ENCODE data around the gene MYBPHL. TPM values are rescaled to one million over a fixed set of nuclear protein-coding genes. Genes with fewer than 3 reads are reported as not detected.

Gene MYBPHL
- total and polyA plus RNA-seq, 8 donors: 0.45 TPM; not detected in 7

DNA sequence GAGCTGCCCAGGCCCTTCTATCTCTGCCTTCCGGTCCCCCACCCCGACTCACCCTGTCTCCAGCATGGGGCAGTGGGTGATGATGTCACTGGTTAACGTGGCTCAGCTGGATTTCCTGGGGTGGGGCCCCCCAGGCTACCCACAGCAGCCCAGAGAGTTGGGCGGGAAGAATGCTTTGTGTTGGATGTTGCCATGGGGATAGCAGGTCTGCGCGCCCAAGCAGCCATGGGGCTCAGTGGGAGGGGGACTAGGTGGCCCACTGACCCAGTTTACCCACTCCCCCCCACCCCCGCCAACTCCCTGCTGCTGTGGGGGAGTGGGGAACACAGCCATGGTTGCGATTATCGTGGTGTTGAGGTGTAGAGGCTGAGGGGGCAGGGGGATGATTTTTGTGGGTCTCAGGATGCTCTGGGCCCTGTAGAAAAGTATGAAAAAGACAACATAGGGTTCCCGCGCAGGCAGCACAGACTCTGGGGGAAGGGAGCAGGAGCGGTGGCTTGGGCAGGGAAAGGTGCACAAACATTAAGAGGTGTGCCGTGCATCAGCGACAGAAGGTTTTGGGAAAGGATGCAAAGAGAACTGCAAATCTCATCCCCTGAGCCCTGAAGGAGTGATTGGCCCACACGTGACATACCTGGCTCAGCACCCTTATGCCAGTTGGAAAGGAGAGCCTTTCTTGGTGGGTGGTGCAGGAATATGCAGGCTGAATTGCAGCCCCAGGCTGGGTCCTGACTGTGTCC, 49.0 kb downstream of the MYBPHL start:
- Histone ChIP-seq H3K4me1 (peaks cover 13 to 32% (median 24%) of the 10 kb centered on the region in 4 donors), H3K4me3 (no peak overlapping the region), H3K9me3 (no peaks in the 10 kb centered on the region), H3K27ac (no peak overlapping the region), H3K36me3 (peaks cover 0 to 34% (median 17%) of the 10 kb centered on the region in 4 donors), H3K27me3 (no peaks in the 10 kb centered on the region)
- 76 to 88% (median 88%) methylated on average over 14 to 15 of the region's 15 CpGs for WGBS, 5 donors
- intact Hi-C loops (cut with DNase I; ENCODE audit: low total_unique reads): no loop called here
- no peak for DNase-seq
- TF ChIP-seq, protein P1, sequence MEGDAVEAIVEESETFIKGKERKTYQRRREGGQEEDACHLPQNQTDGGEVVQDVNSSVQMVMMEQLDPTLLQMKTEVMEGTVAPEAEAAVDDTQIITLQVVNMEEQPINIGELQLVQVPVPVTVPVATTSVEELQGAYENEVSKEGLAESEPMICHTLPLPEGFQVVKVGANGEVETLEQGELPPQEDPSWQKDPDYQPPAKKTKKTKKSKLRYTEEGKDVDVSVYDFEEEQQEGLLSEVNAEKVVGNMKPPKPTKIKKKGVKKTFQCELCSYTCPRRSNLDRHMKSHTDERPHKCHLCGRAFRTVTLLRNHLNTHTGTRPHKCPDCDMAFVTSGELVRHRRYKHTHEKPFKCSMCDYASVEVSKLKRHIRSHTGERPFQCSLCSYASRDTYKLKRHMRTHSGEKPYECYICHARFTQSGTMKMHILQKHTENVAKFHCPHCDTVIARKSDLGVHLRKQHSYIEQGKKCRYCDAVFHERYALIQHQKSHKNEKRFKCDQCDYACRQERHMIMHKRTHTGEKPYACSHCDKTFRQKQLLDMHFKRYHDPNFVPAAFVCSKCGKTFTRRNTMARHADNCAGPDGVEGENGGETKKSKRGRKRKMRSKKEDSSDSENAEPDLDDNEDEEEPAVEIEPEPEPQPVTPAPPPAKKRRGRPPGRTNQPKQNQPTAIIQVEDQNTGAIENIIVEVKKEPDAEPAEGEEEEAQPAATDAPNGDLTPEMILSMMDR (IDR thresholded peaks at IDR 0.05): no peak
- TF ChIP-seq EP300 (IDR thresholded peaks at IDR 0.05) (no peak), POLR2AphosphoS5 (IDR thresholded peaks at IDR 0.05) (no peak), POLR2A (IDR thresholded peaks at IDR 0.05) (no peak)

DNA sequence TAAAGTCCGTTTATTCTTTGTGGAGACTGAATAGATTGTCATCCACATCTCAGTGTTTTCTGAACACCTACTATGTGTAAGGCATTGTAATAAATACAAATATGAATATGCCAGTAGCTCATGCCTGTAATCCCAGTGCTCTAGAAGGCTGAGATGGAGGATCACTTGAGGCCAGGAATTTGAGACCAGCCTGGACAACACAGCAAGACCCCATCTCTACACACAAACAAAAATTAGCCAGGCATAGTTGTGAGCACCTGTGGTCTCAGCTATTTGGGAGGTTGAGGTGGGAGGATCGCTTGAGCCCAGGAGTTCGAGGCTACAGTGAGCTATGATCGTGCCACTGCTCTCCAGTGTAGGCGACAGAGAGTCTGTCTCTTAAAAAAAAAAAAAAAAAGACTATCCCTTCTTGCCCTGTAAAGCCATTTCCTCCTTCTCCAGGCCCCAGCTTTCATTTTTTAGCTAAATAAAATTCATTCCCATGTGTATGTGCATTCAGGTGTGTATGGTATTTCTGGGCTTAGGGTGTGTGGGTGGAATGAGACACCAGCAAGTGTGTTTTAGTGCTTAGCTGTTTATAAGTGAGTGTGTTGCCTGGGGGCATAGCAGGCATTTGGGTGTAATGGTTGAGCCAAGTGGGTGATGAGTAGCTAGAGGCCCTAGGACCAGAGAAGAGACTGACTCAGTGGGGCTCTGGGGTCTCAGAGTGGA, 49.7 kb downstream of the MYBPHL start:
- Histone ChIP-seq H3K27ac (no peak overlapping the region), H3K9me3 (no peaks in the 10 kb centered on the region), H3K36me3 (peaks cover 0 to 34% (median 17%) of the 10 kb centered on the region in 4 donors), H3K4me1 (peaks cover 13 to 35% (median 24%) of the 10 kb centered on the region in 4 donors), H3K27me3 (no peaks in the 10 kb centered on the region), H3K4me3 (no peak overlapping the region)
- intact Hi-C loops (cut with DNase I; ENCODE audit: low total_unique reads): no loop called here
- WGBS, 5 donors: 86 to 98% (median 90%) methylated on average over 5 of the region's 5 CpGs
- TF ChIP-seq POLR2A (IDR thresholded peaks at IDR 0.05) (no peak), EP300 (IDR thresholded peaks at IDR 0.05) (no peak), POLR2AphosphoS5 (IDR thresholded peaks at IDR 0.05) (no peak)
- TF ChIP-seq, protein P1 (IDR thresholded peaks at IDR 0.05): no peak
- no peak for DNase-seq

DNA sequence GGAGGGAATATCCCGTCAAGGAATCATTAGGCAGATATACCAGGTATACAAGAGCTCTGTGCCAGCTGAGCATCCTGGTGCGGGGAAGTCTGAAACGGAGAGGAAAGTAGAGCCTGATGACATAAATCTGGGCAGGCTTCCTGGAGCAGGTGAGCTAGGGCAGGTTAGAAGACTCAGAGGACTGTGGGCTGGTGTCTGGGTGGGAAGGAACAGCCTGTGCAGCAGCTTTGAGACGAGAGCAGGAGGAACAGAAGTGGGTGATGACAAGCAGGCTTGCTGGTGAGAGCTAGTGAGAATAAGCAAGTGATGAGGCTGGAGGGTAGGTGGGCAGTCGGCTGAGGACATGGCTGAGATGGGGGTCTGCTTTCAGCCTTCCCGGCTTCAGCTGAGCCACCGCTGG, 50.7 kb downstream of the MYBPHL start:
- H3K4me3 ChIP-seq: no peak overlapping the region
- H3K9me3 ChIP-seq: no peaks in the 10 kb centered on the region
- peaks cover 0 to 27% (median 14%) of the 10 kb centered on the region in 4 donors for H3K36me3 ChIP-seq
- H3K27ac ChIP-seq: no peak overlapping the region
- WGBS, 5 donors: 77 to 90% (median 84%) methylated on average over 7 of the region's 7 CpGs
- peaks cover 13 to 35% (median 26%) of the 10 kb centered on the region in 4 donors for H3K4me1 ChIP-seq
- TF ChIP-seq EP300 (IDR thresholded peaks at IDR 0.05) (no peak), POLR2A (IDR thresholded peaks at IDR 0.05) (no peak), POLR2AphosphoS5 (IDR thresholded peaks at IDR 0.05) (no peak)
- TF ChIP-seq, protein P1 (IDR thresholded peaks at IDR 0.05): no peak
- no peak for DNase-seq
- intact Hi-C loops (cut with DNase I; ENCODE audit: low total_unique reads): no loop called here
- H3K27me3 ChIP-seq: no peaks in the 10 kb centered on the region

DNA sequence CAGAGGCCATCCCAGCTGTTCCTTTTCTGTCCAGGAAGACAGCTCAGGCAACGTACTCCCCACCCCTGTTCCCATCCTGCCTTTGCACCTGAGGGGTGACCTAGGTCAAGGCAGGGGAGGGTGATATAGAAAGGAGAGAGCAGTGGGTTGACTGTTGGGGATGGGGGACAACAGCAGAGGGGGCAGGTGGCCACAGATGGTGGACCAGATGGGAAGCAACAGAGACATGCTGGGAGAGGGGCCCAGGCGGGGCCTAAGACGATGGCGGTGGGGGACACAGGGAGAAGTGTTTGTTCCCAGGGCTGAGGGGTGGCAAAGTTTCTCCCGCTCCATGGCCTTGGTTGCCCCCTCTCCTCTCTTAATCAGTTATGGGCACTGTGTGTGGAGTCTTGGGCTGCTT, 51.1 kb downstream of the MYBPHL start:
- Histone ChIP-seq H3K27me3 (peaks cover 0 to 2% (median 0%) of the 10 kb centered on the region in 3 donors), H3K4me3 (no peak overlapping the region), H3K4me1 (peaks cover 13 to 37% (median 28%) of the 10 kb centered on the region in 4 donors), H3K27ac (no peak overlapping the region), H3K36me3 (peaks cover 0 to 23% (median 12%) of the 10 kb centered on the region in 4 donors), H3K9me3 (no peaks in the 10 kb centered on the region)
- 85 to 92% (median 89%) methylated on average over 5 of the region's 5 CpGs for WGBS, 5 donors
- TF ChIP-seq, protein P1 (IDR thresholded peaks at IDR 0.05): no peak
- no peak for TF ChIP-seq POLR2A (IDR thresholded peaks at IDR 0.05)
- TF ChIP-seq POLR2AphosphoS5 (IDR thresholded peaks at IDR 0.05): no peak
- no peak for TF ChIP-seq EP300 (IDR thresholded peaks at IDR 0.05)
- intact Hi-C loops (cut with DNase I; ENCODE audit: low total_unique reads): no loop called here
- no peak for DNase-seq
